HL-60/S4 treated with retinoic acid at 250 ng/mL for 4 days and 3 days (cell line): ENCODE data around the gene CNTNAP2.
"Not testable (repeated sequence)": the region's sequence is repeated elsewhere in the genome, so short reads cannot be mapped to it uniquely, and the experiment has no call there.

Experiments used
- in situ Hi-C: fragments of 300-500 bp; cut with MboI; formaldehyde crosslinking; loops from 2 replicates; pipeline ENCODE4 v1.7.0; 2022; ENCODE audit warnings: low sequenced_read_pairs

Gene CNTNAP2

DNA sequence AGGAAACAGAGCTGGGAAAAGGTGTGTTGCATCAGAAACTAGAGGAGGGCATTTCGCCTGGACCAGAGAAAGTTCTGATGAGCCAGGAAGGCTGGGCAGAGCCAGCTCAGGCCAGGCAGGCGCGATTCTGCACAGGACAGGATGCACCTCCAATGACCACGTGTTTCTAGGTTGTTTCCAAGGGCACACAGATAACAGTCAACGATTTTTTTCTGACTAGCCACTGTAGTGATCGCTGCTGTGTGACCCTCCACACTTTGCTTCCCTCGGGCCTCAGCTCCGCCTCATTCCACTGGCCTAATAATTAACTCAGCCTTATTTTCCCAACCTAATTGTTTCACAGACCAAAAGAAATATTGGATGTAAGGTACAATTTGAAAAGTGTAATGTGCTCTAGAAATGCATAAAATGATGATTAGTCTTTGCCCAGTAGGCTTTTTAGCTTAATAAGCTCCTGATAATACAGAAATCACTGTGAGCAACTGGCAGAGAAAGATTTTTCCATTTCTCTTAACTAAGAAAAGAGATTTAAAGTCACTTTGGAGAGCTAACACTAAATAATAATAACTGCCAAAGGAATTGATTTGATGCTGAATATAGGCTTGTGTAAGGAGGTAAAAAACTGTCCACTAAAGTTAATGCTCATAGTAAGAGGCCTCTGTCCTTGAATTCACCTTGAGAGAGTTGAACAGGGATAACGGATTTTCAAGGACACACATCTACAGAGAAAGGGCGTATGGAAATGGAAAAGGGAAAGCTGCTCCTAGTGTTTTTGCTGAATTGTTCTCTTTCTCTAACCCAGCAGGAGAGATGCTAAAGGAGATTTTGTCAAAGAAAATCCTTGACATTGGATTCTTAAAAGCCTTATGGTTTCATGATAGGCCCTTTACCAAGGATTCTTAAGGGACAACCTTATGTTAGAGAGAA lies 2183.0 kb downstream of the CNTNAP2 start:
- in situ Hi-C loops = no loop called here

DNA sequence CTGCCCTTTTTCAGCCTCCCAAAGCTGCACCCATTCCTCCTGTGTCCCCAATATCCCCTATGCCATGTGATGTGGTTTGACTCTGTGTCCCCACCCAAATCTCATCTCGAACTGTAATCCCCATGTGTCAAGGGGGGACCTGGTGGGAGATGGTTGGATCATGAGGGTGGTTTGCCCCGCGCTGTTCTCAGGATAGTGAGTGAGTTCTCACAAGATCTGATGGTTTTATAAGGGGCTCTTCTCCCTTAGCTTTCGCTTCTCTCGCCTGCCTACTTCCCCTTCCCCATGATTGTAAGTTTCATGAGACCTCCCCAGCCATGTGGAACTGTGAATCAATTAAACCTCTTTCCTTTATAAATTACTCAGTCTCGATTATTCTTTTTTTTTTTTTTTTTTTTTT lies 2185.8 kb downstream of the CNTNAP2 start:
- in situ Hi-C loops = not testable (repeated sequence)

DNA sequence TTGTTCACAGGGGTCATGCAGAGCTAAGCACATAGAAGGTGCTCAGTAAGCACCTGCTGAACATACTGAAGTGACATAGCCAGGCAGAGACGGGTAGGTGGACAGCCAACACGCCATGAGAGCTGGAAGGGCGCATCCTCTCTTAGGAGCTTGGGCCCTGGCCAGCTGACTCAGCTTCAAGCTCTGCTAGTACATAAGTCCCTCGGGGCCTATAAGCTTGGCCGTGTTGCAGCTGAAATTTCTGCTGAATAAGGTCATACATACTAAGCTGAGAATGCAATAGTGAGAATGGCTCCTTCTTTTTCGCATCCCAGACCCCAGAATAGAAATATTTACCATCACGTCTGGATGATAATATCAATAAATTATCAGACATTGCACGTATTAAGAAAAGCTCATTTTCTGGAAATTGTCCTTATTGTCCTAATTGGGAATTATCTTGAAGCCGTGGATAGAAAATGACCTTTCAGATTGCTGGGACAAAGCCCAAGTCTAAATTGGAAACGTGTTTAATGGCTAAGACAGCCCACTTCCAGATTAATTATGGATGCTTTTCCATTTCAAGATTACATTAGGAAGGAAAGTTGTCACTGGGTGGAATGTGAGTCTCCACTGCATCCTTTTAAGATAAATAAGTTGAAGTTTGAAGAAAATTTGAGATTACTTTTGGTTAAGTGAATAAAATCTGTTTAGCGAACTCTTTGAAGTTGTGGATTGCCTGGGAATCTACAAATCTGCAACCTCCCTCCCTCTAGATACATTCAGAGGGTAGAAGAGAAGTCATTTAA lies 2186.9 kb downstream of the CNTNAP2 start:
- in situ Hi-C loops = no loop called here

DNA sequence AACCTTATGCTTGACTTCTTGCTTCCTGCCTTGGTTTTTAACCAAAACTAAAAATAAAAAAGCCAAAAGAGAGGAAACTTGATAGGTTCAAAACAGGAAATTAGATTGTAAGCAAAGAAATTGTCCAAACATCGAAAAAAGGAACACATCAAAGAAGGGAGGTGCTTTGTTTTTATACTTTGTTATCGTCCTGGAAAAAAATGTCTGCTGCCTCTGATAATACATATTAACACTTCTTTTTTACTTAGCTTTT lies 2187.4 kb downstream of the CNTNAP2 start:
- in situ Hi-C loops = no loop called here

DNA sequence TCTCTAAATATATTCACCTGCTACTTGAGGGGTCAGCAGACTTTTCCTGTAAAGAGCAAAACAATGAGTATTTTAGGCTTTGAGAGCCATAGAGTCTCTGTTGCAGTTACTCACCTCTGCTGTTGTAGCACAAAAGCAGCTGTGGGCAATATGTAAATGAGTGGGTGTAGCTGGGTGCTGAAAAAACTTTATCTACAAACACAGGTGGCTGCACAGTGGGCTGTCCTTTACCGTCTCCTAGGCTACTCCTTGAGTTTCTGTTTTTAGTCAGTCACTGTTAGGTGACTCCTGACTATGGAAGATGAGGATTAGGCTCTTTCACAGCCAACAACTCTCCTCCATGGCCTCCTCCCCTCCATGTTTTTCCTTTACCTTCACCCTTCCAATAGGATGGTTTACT lies 2187.9 kb downstream of the CNTNAP2 start:
- in situ Hi-C loops = no loop called here

DNA sequence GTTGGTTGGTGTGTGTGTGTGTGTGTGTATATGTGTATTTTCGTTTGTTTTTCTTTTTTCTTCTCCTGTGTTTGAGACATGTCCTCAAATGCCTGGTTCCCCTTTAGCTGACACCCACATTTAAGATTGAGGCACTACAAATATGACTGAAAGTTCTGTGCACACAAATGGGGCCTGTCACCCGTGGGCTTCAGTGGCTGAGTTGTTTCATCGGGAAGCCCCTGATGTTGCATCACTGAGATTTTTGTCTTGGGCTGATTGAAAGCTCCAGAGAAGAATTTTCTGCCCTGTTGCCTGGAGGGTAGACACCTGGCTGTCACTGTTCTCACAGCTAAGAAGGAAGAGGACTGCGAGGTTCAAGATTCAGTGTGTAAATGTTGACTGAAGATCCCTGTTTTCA lies 2190.2 kb downstream of the CNTNAP2 start:
- in situ Hi-C loops = no loop called here

DNA sequence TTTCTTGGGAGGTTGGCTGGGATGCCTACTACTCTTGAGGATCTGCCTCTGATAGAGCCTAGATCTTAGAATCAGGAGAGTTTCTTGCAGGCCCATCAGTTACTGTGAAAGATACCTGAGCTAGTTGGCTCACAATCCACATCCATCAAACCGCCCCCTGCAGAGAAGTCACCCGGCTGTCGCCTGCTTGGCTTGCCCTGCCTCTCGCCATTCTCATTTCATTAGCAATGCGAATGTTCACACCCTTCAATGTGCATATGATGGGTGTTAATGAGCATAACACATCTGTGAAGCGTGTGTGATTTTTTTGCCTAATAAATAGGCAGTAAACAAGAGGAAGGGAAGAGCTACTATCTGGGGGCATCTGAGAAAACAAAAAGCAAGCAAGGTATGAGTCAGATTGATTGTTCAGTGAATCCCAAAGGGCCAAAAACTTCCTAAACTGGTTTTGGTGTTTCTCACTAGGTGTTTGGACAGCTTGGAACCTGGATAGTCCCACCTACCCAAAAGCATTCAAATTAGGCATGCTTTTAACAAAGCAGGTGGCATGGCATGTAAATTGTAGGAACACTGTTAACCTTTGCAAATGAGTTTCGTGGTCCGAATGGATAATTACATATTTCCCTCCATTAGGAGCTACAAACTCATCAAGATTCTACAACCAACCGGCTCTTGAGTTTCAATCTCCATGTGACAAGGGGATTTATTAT lies 2201.7 kb downstream of the CNTNAP2 start:
- in situ Hi-C loops = no loop called here

DNA sequence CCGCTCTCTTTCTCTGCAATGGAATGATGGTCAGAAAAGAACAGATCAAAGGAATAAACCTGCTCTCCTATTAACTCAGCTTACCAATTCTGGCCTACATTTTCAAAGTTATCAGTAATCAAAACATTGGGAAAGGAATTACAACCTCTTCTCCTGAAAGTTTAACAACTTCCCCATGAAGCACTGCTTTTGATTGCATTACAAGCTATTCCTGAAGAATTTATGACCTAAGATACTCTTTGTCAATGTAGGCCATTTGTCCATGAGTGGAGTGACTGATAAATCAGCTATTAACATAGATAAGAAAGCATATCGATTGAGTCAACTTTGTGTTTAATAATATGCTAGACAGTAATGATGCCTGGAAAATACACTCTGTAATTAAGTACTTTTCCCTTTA lies 2202.2 kb downstream of the CNTNAP2 start:
- in situ Hi-C loops = no loop called here

DNA sequence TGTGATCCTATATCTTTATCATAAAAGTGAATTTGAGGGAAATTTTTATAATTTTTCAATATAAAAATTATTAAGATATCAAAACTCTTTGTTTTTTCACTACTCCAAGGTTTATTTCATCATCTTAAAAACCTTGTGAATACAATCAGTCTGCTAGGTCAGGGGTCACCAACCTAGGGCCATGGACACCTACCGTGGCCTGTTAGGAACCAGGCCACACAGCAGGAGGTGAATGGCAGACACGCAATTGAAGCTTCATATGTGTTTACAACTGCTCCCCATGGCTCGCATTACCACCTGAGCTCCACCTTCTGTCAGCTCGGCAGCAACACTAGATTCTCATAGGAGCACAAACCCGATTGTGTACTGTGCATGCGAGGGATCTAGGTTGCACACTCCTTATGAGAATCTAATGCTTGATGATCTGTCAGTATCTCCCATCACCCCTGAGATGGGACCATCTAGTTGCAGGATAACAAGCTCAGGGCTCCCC lies 2202.8 kb downstream of the CNTNAP2 start:
- in situ Hi-C loops = no loop called here

DNA sequence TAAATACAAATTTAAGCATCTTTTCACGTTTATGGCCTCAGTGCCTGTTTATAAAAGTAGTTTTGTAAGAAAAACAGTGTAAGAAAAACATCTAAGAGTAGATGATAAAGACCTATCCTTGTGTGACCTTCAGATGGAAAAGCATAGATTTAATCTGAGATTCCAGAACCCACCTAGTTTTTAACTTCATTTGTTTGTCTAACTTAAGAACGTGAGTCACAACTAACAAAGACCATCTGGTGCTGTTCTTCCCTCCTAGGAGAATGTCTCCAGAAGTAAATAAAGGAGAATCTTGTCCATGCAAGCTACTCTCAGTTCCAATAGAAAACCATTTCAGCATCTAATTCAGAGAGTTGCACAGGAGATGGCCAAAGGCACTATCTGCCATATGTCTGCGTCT lies 2208.6 kb downstream of the CNTNAP2 start:
- in situ Hi-C loops = no loop called here

DNA sequence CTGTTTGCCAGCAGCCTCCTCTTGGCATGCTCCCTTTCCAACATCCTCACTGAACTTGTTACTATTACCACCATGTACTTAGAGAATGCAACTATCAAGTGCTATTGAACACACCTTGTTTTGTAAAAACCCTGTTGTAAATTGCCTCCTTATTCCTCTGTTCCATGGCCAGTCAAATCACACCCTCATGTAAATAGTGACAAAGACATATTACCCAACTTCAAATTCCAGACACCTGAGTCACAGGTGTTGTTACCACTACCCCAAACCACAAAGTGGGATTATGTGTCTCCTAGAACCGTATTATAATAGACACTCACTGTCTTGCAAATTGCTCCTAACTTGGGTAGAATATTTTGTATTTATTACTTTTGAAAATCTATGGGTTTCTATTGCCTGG lies 2210.8 kb downstream of the CNTNAP2 start:
- in situ Hi-C loops = no loop called here

DNA sequence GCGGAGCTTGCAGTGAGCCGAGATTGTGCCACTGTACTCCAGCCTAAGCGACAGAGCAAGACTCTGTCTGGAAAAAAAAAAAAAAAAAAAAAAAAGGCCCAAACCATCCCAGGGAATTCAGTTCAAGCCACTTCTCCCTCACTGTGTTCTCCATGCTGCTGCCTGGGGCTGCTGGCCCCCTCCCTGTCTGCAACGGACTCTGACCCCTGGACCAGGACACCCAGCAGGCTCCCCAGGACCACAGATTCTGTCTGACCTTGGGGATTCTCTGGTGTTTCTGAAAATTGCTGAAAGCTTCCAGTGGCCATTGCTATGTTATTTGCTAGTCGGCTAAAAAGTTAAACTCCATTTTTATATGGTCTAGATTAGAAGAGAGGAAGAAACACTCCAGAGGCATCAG lies 2212.3 kb downstream of the CNTNAP2 start:
- in situ Hi-C loops = no loop called here

DNA sequence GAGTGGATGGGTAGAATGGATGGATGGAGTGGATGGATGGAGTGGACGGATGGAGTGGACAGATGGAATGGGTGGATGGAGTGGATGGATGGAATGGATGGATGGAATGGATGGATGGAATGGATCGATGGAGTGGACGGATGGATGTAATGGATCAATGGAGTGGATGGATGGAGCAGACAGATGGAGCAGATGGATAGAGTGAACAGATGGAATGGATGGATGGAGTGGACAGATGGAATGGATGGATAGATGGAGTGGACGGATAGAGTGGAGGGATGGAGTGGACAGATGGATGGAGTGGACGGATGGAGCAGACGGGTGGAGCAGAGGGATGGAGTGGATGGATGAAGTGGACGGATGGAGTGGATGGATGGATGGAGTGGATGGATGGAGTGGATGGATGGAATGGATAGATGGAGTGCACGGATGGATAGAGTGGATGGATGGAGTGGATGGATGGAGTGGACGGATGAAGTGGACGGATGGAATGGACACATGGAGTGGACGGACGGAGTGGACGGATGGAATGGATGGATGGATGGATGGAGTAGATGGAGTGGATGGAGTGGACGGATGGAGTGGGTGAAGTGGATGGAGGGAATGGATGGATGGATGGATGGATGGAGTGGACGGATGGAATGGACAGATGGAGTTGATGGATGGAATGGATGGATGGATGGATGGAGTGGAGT lies 2213.7 kb downstream of the CNTNAP2 start:
- in situ Hi-C loops = no loop called here

DNA sequence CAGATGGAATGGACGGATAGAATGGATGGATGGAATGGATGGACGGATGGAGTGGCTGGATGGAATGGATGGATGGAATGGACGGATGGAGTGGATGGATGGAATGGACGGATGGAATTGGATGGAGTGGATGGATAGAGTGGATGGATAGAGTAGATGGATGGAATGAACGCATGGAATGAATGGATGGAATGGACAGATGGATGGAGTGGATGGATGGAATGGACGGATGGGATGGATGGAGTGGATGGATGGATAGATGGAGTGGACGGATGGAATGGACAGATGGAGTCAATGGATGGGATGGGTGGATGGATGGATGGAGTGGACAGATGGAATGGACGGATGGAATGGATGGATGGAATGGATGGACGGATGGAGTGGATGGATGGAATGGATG lies 2214.2 kb downstream of the CNTNAP2 start:
- in situ Hi-C loops = no loop called here

DNA sequence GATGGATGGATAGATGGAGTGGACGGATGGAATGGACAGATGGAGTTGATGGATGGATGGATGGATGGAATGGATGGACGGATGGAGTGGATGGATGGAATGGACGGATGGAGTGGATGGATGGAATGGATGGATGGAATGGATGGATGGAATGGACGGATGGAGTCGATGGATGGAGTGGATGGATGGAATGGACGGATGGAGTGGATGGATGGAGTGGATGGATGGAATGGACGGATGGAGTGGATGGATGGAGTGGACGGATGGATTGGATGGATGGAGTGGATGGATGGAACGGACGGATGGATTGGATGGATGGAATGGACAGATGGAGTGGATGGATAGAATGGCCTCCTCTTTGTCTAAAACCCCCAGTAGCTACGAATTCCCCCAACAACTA lies 2214.9 kb downstream of the CNTNAP2 start:
- in situ Hi-C loops = not testable (repeated sequence)

DNA sequence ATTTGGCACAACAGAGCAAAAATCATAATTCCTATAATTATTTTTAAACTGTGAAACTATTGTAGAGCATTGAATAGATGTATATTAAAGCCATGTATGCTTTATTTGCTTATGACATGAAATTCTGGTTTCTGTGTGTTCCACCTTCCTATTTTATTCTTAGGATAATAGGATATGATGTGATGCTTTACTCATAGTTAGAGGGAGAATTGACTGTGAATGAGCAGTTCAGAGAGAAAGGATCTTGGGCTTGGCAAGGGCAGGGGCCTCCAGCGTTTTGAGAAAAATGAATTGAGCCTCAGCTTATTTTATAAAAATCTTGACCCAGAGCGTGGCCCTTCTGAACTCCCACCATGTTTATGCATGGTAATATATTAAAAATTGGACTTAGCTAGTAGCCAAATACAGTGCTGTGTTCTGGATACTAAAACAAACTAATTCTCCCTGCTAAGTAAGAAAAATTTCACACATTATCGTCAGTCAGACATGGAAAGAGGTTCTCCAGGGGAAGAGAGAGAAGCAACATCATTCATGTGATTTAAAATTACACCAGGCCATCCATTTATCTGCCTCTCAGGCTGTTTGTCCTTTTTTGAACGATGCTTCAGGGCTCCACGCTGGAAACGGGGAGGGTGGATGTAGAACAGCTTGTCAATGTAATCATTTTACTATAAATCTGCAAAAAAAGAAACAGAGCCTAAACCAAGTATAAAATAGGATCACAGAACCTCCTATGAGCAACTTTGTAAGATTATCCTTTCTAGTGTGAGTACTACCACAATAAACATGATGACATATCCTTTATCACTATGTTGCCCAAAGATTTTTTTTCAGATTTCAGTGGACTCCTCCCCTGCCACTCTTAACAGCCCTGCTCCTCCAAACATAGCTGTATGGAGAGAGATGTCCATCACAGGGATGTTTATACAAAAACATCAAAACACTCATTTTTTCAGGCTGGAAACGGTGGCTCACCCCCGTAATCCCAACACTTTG lies 2215.9 kb downstream of the CNTNAP2 start:
- in situ Hi-C loops = no loop called here

DNA sequence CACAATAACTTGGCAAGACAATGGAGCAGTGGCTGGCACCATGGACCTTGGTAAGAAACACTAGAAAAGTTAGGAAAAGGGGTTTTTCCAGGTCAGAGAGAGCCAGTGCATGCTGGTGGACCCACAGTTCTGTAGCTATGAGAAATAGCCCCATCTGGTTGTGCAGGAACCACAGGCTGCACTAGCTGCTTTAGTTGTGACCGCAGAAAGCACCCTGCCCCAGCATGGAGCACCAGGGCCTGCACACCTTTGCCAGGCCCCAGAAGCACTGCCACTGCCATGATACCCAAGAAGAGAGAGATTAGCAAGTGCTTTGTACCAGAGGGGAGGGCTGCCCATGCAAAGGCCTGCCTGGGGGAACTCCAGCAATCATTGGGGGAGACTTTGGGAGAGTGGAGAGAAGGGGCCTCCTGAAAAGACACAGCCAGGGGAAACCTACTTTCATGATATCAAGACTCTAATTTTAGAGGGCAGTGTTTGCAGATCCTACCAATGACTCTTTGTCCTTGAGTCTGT lies 2217.9 kb downstream of the CNTNAP2 start:
- in situ Hi-C loops = no loop called here

DNA sequence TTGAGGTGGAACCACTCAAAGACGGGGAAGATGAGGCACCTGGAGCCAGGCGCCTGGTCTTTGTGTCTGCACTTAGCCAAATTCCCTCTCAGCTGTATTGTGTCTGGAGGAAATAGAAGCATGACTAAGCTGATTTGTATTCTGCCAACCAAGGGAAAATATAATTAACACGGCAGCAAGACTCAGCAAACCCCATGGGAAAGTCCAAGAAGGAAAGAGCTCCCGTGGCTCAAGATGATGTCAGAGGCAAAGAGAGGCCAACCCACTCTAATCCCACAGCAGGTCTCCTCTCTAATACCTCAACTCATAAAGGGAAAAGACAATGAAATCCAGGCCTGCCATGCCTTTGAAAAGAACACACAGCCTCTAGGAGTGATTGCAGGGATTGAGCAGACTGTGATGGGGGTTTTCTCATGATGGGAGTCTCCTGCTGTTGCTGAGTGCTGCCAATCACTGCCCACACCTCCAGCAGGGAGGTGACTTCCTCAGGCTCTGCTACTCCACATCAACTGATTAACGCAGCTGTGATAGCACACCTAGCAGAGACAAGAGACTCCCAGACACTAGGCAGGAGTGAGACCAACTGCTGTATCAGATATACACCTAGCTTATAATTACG lies 2218.5 kb downstream of the CNTNAP2 start:
- in situ Hi-C loops = no loop called here

DNA sequence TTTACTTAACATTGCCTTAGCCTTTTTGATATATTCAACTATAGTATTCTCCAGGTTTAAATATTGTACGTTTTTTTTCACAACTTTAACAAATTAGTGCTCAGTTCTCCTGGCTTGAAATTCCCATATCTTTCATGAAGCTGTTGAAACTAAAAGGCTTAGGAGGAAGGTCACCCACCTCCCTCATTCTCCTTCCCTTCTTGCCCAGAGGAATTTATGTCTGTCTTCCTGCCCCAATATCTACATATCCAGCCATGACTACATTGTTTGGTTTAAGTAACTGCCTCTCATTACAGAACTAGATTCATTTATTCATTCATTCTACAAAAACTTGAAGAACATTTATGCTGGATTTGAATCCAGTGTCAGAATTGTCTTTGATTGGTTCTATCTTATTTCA lies 2219.2 kb downstream of the CNTNAP2 start:
- in situ Hi-C loops = no loop called here
